WERI-Rb-1 (cell line): Measurements from ENCODE around the gene GID8.
A peak's percentile ranks its signal among the peaks of the same experiment; 100 is the strongest.

Source experiments
- DNase-seq: peaks from one replicate; pipeline ENCODE4 v3.0.0-alpha.2; 2020
- H3K27ac ChIP-seq: fragments of 250-450 bp; sonication (Bioruptor Pico); 2 replicates; pipeline ENCODE4 v1.5.1; 2020; ENCODE audit warnings: mild to moderate bottlenecking, moderate library complexity
- H3K27me3 ChIP-seq: fragments of 250-450 bp; sonication (Bioruptor Pico); 2 replicates; pipeline ENCODE4 v1.5.1; 2021; ENCODE audit warnings: mild to moderate bottlenecking, low read depth, moderate library complexity; ENCODE audit not compliant: insufficient read depth, severe bottlenecking
- H3K36me3 ChIP-seq: fragments of 250-450 bp; sonication (Bioruptor Pico); 2 replicates; pipeline ENCODE4 v1.5.1; 2020; ENCODE audit warnings: mild to moderate bottlenecking, moderate library complexity
- H3K4me3 ChIP-seq: 2 replicates; pipeline ENCODE4 v1.5.1; 2011; ENCODE audit warnings: low read depth, mild to moderate bottlenecking, control low read depth, low read length
- H3K9me3 ChIP-seq: fragments of 250-450 bp; sonication (Bioruptor Pico); 2 replicates; pipeline ENCODE4 v1.5.1; 2021; ENCODE audit warnings: mild to moderate bottlenecking, moderate library complexity; ENCODE audit not compliant: severe bottlenecking
- TF ChIP-seq, protein P1 (sequence below): IDR thresholded peaks from 2 replicates; pipeline ENCODE4 v1.5.1; 2011; ENCODE audit warnings: low read depth, mild to moderate bottlenecking, control low read depth, inconsistent platforms, low read length

GID8 gene

DNA sequence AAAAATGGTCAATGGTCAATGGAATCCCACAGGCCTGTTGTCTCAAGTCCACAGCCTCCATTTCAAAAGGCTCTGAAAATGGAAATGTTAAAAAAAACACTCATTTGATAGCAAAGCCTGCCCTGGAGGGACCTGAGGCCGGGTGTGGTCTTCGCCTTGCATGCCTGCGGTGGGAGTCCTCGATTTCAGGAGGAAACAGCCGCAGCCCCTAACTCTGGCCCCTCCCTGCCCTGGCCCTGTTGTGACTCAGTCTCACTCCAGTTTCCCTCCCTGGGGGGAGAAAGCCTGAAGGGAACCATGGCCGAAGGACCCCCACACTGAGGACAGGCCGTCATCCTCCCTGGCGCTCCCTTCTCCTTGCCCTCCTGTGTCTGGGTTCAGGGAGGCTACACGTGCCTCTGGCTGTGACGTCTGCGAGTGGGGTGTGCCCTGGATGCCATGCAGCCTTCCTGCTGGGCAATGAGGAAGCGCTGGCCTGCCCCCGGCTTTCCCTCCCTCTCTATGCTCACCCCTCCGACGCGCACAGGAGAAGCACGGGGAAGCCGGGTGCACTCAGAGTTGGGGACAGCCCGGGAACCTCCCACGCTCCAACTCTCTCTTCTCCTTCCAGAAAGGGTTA, 59.6 kb downstream of the GID8 start:
- Histone ChIP-seq H3K27me3 (no peaks in the 10 kb centered on the region), H3K4me3 (no peak overlapping the region), H3K9me3 (peaks cover 3% of the 10 kb centered on the region), H3K36me3 (peaks cover 11% of the 10 kb centered on the region), H3K27ac (peak overlapping the region; percentile 91)
- TF ChIP-seq, protein P1, sequence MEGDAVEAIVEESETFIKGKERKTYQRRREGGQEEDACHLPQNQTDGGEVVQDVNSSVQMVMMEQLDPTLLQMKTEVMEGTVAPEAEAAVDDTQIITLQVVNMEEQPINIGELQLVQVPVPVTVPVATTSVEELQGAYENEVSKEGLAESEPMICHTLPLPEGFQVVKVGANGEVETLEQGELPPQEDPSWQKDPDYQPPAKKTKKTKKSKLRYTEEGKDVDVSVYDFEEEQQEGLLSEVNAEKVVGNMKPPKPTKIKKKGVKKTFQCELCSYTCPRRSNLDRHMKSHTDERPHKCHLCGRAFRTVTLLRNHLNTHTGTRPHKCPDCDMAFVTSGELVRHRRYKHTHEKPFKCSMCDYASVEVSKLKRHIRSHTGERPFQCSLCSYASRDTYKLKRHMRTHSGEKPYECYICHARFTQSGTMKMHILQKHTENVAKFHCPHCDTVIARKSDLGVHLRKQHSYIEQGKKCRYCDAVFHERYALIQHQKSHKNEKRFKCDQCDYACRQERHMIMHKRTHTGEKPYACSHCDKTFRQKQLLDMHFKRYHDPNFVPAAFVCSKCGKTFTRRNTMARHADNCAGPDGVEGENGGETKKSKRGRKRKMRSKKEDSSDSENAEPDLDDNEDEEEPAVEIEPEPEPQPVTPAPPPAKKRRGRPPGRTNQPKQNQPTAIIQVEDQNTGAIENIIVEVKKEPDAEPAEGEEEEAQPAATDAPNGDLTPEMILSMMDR = no peak
- DNase-seq = no peak
